ENCODE results near the gene MCTP1. TPM values are rescaled to one million over a fixed set of nuclear protein-coding genes. Genes with fewer than 3 reads are reported as not detected.

The MCTP1 gene
- total and polyA plus RNA-seq, 9 of the 15 experiments (the other 6 are each of a cell fraction or from before 2014, with no cell fraction given) = 0.04 to 0.93 (median 0.06) TPM; not detected in 4

DNA sequence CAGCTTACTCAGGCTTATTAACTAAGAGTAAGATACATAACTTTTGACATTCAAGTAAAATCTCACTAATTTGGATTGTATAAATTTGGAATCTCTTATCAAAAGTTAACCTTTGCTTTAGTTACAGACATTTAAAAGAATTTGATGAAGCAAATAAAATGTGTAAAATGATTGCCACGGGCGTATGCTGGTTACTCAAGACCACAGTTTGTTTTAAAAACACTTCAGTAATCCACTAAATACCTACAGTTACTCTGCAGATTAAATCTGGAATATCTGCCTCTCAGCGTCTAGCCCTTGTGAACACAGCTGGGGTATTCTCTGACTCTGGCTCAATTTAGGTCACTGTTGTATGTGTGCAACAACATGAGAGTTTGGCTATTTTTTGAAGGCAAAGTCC is 143.8 kb downstream of the MCTP1 start:
- Histone ChIP-seq H3K9me3 (replicated peaks; ENCODE audit: control insufficient read depth, insufficient read depth, low read depth, low read length) (no peaks in the 10 kb centered on the region), H2AFZ (ENCODE audit: low read depth, low read length) (no peak overlapping the region), H3K4me1 (replicated peaks in 1 of 2; ENCODE audit: control insufficient read depth in 2 of 2, insufficient read depth in 2 of 2, low read length in 2 of 2) (no peaks in the 10 kb centered on the region), H3K79me2 (ENCODE audit: control insufficient read depth, insufficient read depth, low read length) (no peaks in the 10 kb centered on the region), H3K4me2 (ENCODE audit: insufficient read depth, low read length) (no peak overlapping the region), H3K27ac (ENCODE audit: extremely low read depth, low read depth, low read length) (no peak overlapping the region), H3K9ac (ENCODE audit: insufficient read depth in 1 of 2, low read depth in 2 of 2, low read length in 2 of 2) (no peak overlapping the region), H3K4me3 (no peak overlapping the region), H3K36me3 (ENCODE audit: control insufficient read depth, insufficient read depth, low read length) (no peaks in the 10 kb centered on the region), H3K9me1 (ENCODE audit: control insufficient read depth, insufficient read depth, low read length) (no peaks in the 10 kb centered on the region), H3K27me3 (ENCODE audit: control insufficient read depth in 2 of 2, insufficient read depth in 2 of 2, low read length in 2 of 2) (no peaks in the 10 kb centered on the region), H4K20me1 (replicated peaks; ENCODE audit: control insufficient read depth, insufficient read depth, low read length) (no peaks in the 10 kb centered on the region)
- ATAC-seq (no peak), DNase-seq (ENCODE audit: extremely low read depth in 1 of 4, low spot score in 3 of 4) (no peak), FAIRE-seq (no peak)
- TF ChIP-seq CREB3L1 (IDR thresholded peaks at IDR 0.05; ENCODE audit: borderline replicate concordance, low read depth) (no peak), RUNX1 (IDR thresholded peaks at IDR 0.05; ENCODE audit: low read depth) (no peak), IRF1 (CRISPR knock-in tag; IDR thresholded peaks at IDR 0.05; ENCODE audit: borderline replicate concordance) (no peak), NCOA2 (IDR thresholded peaks at IDR 0.05; ENCODE audit: partially characterized antibody in 2 of 2) (no peak), NKRF (IDR thresholded peaks at IDR 0.05; ENCODE audit: borderline replicate concordance) (no peak)
- TF ChIP-seq, protein P1, sequence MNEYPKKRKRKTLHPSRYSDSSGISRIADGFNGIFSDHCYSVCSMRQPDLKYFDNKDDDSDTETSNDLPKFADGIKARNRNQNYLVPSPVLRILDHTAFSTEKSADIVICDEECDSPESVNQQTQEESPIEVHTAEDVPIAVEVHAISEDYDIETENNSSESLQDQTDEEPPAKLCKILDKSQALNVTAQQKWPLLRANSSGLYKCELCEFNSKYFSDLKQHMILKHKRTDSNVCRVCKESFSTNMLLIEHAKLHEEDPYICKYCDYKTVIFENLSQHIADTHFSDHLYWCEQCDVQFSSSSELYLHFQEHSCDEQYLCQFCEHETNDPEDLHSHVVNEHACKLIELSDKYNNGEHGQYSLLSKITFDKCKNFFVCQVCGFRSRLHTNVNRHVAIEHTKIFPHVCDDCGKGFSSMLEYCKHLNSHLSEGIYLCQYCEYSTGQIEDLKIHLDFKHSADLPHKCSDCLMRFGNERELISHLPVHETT (CRISPR knock-in tag; conservative IDR thresholded peaks at IDR 0.05 in 1 of 2, IDR thresholded peaks at IDR 0.05 in 1 of 2) = no peak
- POLR2A ChIA-PET = no interaction called here
- WGBS (ENCODE audit: insufficient coverage, low coverage, missing lambda C conversion rate) = 0% methylated on average over 3 of the region's 3 CpGs
- no TSS peak for BruUV-seq (replicated peaks)
- in situ Hi-C loops (cut with MboI) = no loop called here
- CTCF ChIA-PET (ENCODE audit: low intra/inter-chr PET ratio) = no interaction called here
- intact Hi-C loops (cut with micrococcal nuclease) = no loop called here
